ENCODE data around the gene MYBPC3. TPM values are rescaled to one million over a fixed set of nuclear protein-coding genes. Genes with fewer than 3 reads are reported as not detected.

The MYBPC3 gene
- total and polyA plus RNA-seq, 2 donors (not counting 1 experiment from before 2014, with no cell fraction given) = not detected

GRCh38 chr11:47329431-47329986, 23.0 kb downstream of the MYBPC3 start:
- Histone ChIP-seq H2AFZ (ENCODE audit: low read length) (no peak overlapping the region), H3K4me2 (ENCODE audit: extremely low read depth, insufficient read depth, low read length) (no peak overlapping the region), H3K27ac (ENCODE audit: insufficient read depth, low read length) (no peak overlapping the region), H3K79me2 (ENCODE audit: control insufficient read depth, insufficient read depth, low read length) (no peaks in the 10 kb centered on the region), H3K4me1 (ENCODE audit: control insufficient read depth, extremely low read depth, insufficient read depth, low read length) (no peaks in the 10 kb centered on the region), H3K9me3 (ENCODE audit: control insufficient read depth, insufficient read depth, low read depth, low read length) (no peaks in the 10 kb centered on the region), H3K4me3 (replicated peaks in 1 of 4; ENCODE audit: control extremely low read depth in 1 of 4, insufficient read depth in 1 of 4, low read depth in 3 of 4, low read length in 4 of 4) (no peak overlapping the region), H3K9ac (ENCODE audit: insufficient read depth, low read length) (no peak overlapping the region), H4K20me1 (ENCODE audit: control insufficient read depth, extremely low read depth, insufficient read depth, low read length) (no peaks in the 10 kb centered on the region), H3K36me3 (ENCODE audit: control insufficient read depth, insufficient read depth, low read length) (peaks cover 11% of the 10 kb centered on the region), H3K27me3 (ENCODE audit: control insufficient read depth, insufficient read depth, low read length) (no peaks in the 10 kb centered on the region)
- DNase-seq (ENCODE audit: low read depth in 2 of 2) = no peak
- no peak for TF ChIP-seq EZH2 (IDR thresholded peaks at IDR 0.05; ENCODE audit: low read length, missing control alignments)
- TF ChIP-seq, protein P1, sequence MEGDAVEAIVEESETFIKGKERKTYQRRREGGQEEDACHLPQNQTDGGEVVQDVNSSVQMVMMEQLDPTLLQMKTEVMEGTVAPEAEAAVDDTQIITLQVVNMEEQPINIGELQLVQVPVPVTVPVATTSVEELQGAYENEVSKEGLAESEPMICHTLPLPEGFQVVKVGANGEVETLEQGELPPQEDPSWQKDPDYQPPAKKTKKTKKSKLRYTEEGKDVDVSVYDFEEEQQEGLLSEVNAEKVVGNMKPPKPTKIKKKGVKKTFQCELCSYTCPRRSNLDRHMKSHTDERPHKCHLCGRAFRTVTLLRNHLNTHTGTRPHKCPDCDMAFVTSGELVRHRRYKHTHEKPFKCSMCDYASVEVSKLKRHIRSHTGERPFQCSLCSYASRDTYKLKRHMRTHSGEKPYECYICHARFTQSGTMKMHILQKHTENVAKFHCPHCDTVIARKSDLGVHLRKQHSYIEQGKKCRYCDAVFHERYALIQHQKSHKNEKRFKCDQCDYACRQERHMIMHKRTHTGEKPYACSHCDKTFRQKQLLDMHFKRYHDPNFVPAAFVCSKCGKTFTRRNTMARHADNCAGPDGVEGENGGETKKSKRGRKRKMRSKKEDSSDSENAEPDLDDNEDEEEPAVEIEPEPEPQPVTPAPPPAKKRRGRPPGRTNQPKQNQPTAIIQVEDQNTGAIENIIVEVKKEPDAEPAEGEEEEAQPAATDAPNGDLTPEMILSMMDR (conservative IDR thresholded peaks at IDR 0.05 in 1 of 2, IDR thresholded peaks at IDR 0.05 in 1 of 2; ENCODE audit: low read depth in 1 of 2, low read length in 2 of 2) = no peak

- Histone ChIP-seq H3K27me3 (ENCODE audit: control insufficient read depth, insufficient read depth, low read length) (no peaks in the 10 kb centered on the region), H3K79me2 (ENCODE audit: control insufficient read depth, insufficient read depth, low read length) (no peaks in the 10 kb centered on the region), H2AFZ (ENCODE audit: low read length) (no peak overlapping the region), H3K4me3 (replicated peaks in 1 of 4; ENCODE audit: control extremely low read depth in 1 of 4, insufficient read depth in 1 of 4, low read depth in 3 of 4, low read length in 4 of 4) (no peak overlapping the region), H3K4me2 (ENCODE audit: extremely low read depth, insufficient read depth, low read length) (no peak overlapping the region), H4K20me1 (ENCODE audit: control insufficient read depth, extremely low read depth, insufficient read depth, low read length) (no peaks in the 10 kb centered on the region), H3K27ac (ENCODE audit: insufficient read depth, low read length) (no peak overlapping the region), H3K9me3 (ENCODE audit: control insufficient read depth, insufficient read depth, low read depth, low read length) (no peaks in the 10 kb centered on the region), H3K9ac (ENCODE audit: insufficient read depth, low read length) (no peak overlapping the region), H3K36me3 (ENCODE audit: control insufficient read depth, insufficient read depth, low read length) (peaks cover 12% of the 10 kb centered on the region), H3K4me1 (ENCODE audit: control insufficient read depth, extremely low read depth, insufficient read depth, low read length) (no peaks in the 10 kb centered on the region)
- DNase-seq (ENCODE audit: low read depth in 2 of 2) = no peak
- no peak for TF ChIP-seq EZH2 (IDR thresholded peaks at IDR 0.05; ENCODE audit: low read length, missing control alignments)
- TF ChIP-seq, protein P1 (conservative IDR thresholded peaks at IDR 0.05 in 1 of 2, IDR thresholded peaks at IDR 0.05 in 1 of 2; ENCODE audit: low read depth in 1 of 2, low read length in 2 of 2) = no peak
Measured at GRCh38 chr11:47328449-47329390, 23.8 kb downstream of the MYBPC3 start.

GRCh38 chr11:47327949-47328348, 24.6 kb downstream of the MYBPC3 start:
- H3K4me2 ChIP-seq (ENCODE audit: extremely low read depth, insufficient read depth, low read length) = no peak overlapping the region
- DNase-seq (ENCODE audit: low read depth in 2 of 2) = no peak
- no peaks in the 10 kb centered on the region for H4K20me1 ChIP-seq (ENCODE audit: control insufficient read depth, extremely low read depth, insufficient read depth, low read length)

More at GRCh38 chr11:47327949-47328348, 24.6 kb downstream of the MYBPC3 start:
- Histone ChIP-seq H3K27me3 (ENCODE audit: control insufficient read depth, insufficient read depth, low read length) (no peaks in the 10 kb centered on the region), H3K9me3 (ENCODE audit: control insufficient read depth, insufficient read depth, low read depth, low read length) (no peaks in the 10 kb centered on the region), H3K4me3 (replicated peaks in 1 of 4; ENCODE audit: control extremely low read depth in 1 of 4, insufficient read depth in 1 of 4, low read depth in 3 of 4, low read length in 4 of 4) (no peak overlapping the region), H3K4me1 (ENCODE audit: control insufficient read depth, extremely low read depth, insufficient read depth, low read length) (no peaks in the 10 kb centered on the region), H3K79me2 (ENCODE audit: control insufficient read depth, insufficient read depth, low read length) (no peaks in the 10 kb centered on the region), H3K36me3 (ENCODE audit: control insufficient read depth, insufficient read depth, low read length) (peaks cover 12% of the 10 kb centered on the region), H3K9ac (ENCODE audit: insufficient read depth, low read length) (no peak overlapping the region), H3K27ac (ENCODE audit: insufficient read depth, low read length) (no peak overlapping the region), H2AFZ (ENCODE audit: low read length) (no peak overlapping the region)
- no peak for TF ChIP-seq EZH2 (IDR thresholded peaks at IDR 0.05; ENCODE audit: low read length, missing control alignments)
- TF ChIP-seq, protein P1 (conservative IDR thresholded peaks at IDR 0.05 in 1 of 2, IDR thresholded peaks at IDR 0.05 in 1 of 2; ENCODE audit: low read depth in 1 of 2, low read length in 2 of 2) = no peak
